ENCODE results near the gene RPP25L. TPM values are rescaled to one million over a fixed set of nuclear protein-coding genes. Genes with fewer than 3 reads are reported as not detected.

The RPP25L gene
- total and polyA plus RNA-seq, 9 of the 15 experiments (the other 6 are each of a cell fraction or from before 2014, with no cell fraction given) = 16.3 to 43.7 (median 29.0) TPM

- TF ChIP-seq HMGXB4 (CRISPR knock-in tag; IDR thresholded peaks at IDR 0.05) = 0 out of 2 replicates have a peak, but pooled peaks have one; percentile 54
- peak; percentile 68 for TF ChIP-seq RBM25 (IDR thresholded peaks at IDR 0.05; ENCODE audit: low read depth, low read length, severe bottlenecking)
- TF ChIP-seq SMC3 (conservative IDR thresholded peaks at IDR 0.05; ENCODE audit: insufficient read depth, low read depth, low read length) = no peak
- TF ChIP-seq ETV5 (CRISPR knock-in tag; IDR thresholded peaks at IDR 0.05; ENCODE audit: low read depth) = peak; percentile 40; the same call in 1 of the 2 replicates
- 0 out of 2 replicates have a peak, but pooled peaks have one; percentile 30 for TF ChIP-seq ZBTB40 (IDR thresholded peaks at IDR 0.05)
- no peak for TF ChIP-seq ZBTB40 (CRISPR knock-in tag; IDR thresholded peaks at IDR 0.05)
- TF ChIP-seq ZNF24 (IDR thresholded peaks at IDR 0.05) = no peak
- peak; percentile 72; the same call in 1 of the 2 replicates for TF ChIP-seq TARDBP (IDR thresholded peaks at IDR 0.05)
- no peak for TF ChIP-seq DNMT1 (IDR thresholded peaks at IDR 0.05)
- TF ChIP-seq NR2C2 (CRISPR knock-in tag; IDR thresholded peaks at IDR 0.05) = no peak
- peak; percentile 81 for TF ChIP-seq NR2C2 (tag; IDR thresholded peaks at IDR 0.05)
- TF ChIP-seq CHD2 (IDR thresholded peaks at IDR 0.05; ENCODE audit: low read depth, low read length) = peak; percentile 55; the same call in 1 of the 2 replicates
- TF ChIP-seq FIP1L1 (IDR thresholded peaks at IDR 0.05; ENCODE audit: low read depth, low read length, poor library complexity, severe bottlenecking) = peak; percentile 30
- no peak; the same call in 1 of the 2 replicates for TF ChIP-seq JUN (IDR thresholded peaks at IDR 0.05; ENCODE audit: borderline replicate concordance, low read depth, low read length)
- no peak for TF ChIP-seq JUN (CRISPR knock-in tag; IDR thresholded peaks at IDR 0.05; ENCODE audit: borderline replicate concordance)
- TF ChIP-seq USF2 (CRISPR knock-in tag; IDR thresholded peaks at IDR 0.05) = peak; percentile 100
These were observed 34.5 kb upstream of the RPP25L start, which contains the start of gene GALT (continued) for GRCh38 chr9:34646211-34647083.

Measured in K562 (cell line).